HepG2 (cell line): ENCODE measurements around the gene CFAP206.

Experiments
- CBX5 ChIP-seq: sonication (generic); formaldehyde crosslinking; IDR thresholded peaks from 2 replicates; pipeline ENCODE4 v1.4.0; 2020; ENCODE audit warnings: missing genetic modification reagents, borderline replicate concordance
- KAT7 ChIP-seq: IDR thresholded peaks from 2 replicates; pipeline ENCODE4 v1.6.1; 2018; ENCODE audit warnings: borderline replicate concordance, missing compliant biosample characterization
- KDM1A ChIP-seq: IDR thresholded peaks from 2 replicates; pipeline ENCODE4 v1.6.1; 2016; ENCODE audit warnings: missing compliant biosample characterization
- REST ChIP-seq, 2 experiments: IDR thresholded peaks; 2 replicates each; pipeline ENCODE4 v1.6.1; 2011 to 2012; ENCODE audit warnings: low read length in 2 of 2, borderline replicate concordance in 1 of 2, low read depth in 1 of 2, mild to moderate bottlenecking in 1 of 2, moderate library complexity in 1 of 2
- SALL2 ChIP-seq: sonication (generic); formaldehyde crosslinking; IDR thresholded peaks from 2 replicates; pipeline ENCODE4 v1.8.1; 2023; ENCODE audit warnings: mild to moderate bottlenecking, missing genetic modification reagents, inconsistent platforms
- SETDB1 ChIP-seq: sonication (generic); formaldehyde crosslinking; IDR thresholded peaks from 2 replicates; pipeline ENCODE4 v1.5.1; 2020; ENCODE audit warnings: missing genetic modification reagents, mild to moderate bottlenecking, borderline replicate concordance
- SMC3 ChIP-seq: IDR thresholded peaks from 2 replicates; pipeline ENCODE4 v1.6.1; 2011; ENCODE audit warnings: low read length, improper control_type of control experiment
- ZBTB34 ChIP-seq: sonication (generic); formaldehyde crosslinking; IDR thresholded peaks from 2 replicates; pipeline ENCODE4 v1.8.0; 2022; ENCODE audit warnings: mild to moderate bottlenecking, missing genetic modification reagents
- ZZZ3 ChIP-seq: sonication (generic); formaldehyde crosslinking; IDR thresholded peaks from 2 replicates; pipeline ENCODE4 v1.4.0; 2020; ENCODE audit warnings: missing genetic modification reagents, mild to moderate bottlenecking, borderline replicate concordance
- TF ChIP-seq, protein P1 (sequence below): sonication (generic); formaldehyde crosslinking; IDR thresholded peaks from 2 replicates; pipeline ENCODE4 v1.5.0; 2020; ENCODE audit warnings: mild to moderate bottlenecking, missing genetic modification reagents, moderate library complexity
- TF ChIP-seq, protein P2 (sequence below): sonication (generic); formaldehyde crosslinking; IDR thresholded peaks from 2 replicates; pipeline ENCODE4 v1.5.0; 2020; ENCODE audit warnings: missing genetic modification reagents
- TF ChIP-seq, protein P3 (sequence below), 2 experiments: sonication (generic) in 1 of 2; formaldehyde crosslinking in 1 of 2; IDR thresholded peaks; 2 replicates each; pipeline versions ENCODE4 v1.5.1 to v1.6.1; 2011 to 2020; ENCODE audit warnings: borderline replicate concordance in 1 of 2, low read depth in 1 of 2, low read length in 1 of 2, mild to moderate bottlenecking in 1 of 2, missing genetic modification reagents in 1 of 2, moderate library complexity in 1 of 2
- TF ChIP-seq, protein P4 (sequence below): IDR thresholded peaks from 2 replicates; pipeline ENCODE4 v1.6.1; 2016; ENCODE audit warnings: low read depth, missing genetic modification reagents, missing compliant biosample characterization

DNA sequence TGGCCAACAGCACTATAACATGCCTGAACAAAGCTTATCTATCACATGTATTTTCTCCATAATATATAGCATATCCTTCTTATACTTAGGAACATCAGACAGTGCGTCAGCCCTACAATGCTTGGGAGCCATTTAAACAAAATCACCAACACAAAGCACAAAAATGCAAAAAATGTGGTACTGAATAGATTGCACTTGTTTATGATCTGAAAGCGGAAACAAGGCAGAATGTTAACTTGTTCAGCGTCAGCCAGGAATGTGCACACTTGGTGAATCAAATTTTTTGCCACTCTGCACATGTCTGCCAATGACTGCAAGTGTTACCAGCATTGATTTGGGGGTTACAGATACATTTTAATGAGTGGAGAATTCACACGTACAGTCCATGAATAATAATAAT lies 79.8 kb downstream of the CFAP206 start:
- TF ChIP-seq SMC3, result no peak
- TF ChIP-seq CBX5 (CRISPR knock-in tag), result no peak
- no peak for TF ChIP-seq SETDB1
- TF ChIP-seq, protein P1, sequence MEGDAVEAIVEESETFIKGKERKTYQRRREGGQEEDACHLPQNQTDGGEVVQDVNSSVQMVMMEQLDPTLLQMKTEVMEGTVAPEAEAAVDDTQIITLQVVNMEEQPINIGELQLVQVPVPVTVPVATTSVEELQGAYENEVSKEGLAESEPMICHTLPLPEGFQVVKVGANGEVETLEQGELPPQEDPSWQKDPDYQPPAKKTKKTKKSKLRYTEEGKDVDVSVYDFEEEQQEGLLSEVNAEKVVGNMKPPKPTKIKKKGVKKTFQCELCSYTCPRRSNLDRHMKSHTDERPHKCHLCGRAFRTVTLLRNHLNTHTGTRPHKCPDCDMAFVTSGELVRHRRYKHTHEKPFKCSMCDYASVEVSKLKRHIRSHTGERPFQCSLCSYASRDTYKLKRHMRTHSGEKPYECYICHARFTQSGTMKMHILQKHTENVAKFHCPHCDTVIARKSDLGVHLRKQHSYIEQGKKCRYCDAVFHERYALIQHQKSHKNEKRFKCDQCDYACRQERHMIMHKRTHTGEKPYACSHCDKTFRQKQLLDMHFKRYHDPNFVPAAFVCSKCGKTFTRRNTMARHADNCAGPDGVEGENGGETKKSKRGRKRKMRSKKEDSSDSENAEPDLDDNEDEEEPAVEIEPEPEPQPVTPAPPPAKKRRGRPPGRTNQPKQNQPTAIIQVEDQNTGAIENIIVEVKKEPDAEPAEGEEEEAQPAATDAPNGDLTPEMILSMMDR (CRISPR knock-in tag), result no peak
- no peak for TF ChIP-seq KAT7
- TF ChIP-seq, protein P2, sequence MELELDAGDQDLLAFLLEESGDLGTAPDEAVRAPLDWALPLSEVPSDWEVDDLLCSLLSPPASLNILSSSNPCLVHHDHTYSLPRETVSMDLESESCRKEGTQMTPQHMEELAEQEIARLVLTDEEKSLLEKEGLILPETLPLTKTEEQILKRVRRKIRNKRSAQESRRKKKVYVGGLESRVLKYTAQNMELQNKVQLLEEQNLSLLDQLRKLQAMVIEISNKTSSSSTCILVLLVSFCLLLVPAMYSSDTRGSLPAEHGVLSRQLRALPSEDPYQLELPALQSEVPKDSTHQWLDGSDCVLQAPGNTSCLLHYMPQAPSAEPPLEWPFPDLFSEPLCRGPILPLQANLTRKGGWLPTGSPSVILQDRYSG (CRISPR knock-in tag), result no peak
- TF ChIP-seq, protein P3, sequence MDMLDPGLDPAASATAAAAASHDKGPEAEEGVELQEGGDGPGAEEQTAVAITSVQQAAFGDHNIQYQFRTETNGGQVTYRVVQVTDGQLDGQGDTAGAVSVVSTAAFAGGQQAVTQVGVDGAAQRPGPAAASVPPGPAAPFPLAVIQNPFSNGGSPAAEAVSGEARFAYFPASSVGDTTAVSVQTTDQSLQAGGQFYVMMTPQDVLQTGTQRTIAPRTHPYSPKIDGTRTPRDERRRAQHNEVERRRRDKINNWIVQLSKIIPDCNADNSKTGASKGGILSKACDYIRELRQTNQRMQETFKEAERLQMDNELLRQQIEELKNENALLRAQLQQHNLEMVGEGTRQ (IDR thresholded peaks at IDR 0.05; ENCODE audit: low read depth, low read length), result no peak
- TF ChIP-seq, protein P3 (CRISPR knock-in tag; IDR thresholded peaks at IDR 0.05; ENCODE audit: borderline replicate concordance), result no peak
- TF ChIP-seq, protein P4, sequence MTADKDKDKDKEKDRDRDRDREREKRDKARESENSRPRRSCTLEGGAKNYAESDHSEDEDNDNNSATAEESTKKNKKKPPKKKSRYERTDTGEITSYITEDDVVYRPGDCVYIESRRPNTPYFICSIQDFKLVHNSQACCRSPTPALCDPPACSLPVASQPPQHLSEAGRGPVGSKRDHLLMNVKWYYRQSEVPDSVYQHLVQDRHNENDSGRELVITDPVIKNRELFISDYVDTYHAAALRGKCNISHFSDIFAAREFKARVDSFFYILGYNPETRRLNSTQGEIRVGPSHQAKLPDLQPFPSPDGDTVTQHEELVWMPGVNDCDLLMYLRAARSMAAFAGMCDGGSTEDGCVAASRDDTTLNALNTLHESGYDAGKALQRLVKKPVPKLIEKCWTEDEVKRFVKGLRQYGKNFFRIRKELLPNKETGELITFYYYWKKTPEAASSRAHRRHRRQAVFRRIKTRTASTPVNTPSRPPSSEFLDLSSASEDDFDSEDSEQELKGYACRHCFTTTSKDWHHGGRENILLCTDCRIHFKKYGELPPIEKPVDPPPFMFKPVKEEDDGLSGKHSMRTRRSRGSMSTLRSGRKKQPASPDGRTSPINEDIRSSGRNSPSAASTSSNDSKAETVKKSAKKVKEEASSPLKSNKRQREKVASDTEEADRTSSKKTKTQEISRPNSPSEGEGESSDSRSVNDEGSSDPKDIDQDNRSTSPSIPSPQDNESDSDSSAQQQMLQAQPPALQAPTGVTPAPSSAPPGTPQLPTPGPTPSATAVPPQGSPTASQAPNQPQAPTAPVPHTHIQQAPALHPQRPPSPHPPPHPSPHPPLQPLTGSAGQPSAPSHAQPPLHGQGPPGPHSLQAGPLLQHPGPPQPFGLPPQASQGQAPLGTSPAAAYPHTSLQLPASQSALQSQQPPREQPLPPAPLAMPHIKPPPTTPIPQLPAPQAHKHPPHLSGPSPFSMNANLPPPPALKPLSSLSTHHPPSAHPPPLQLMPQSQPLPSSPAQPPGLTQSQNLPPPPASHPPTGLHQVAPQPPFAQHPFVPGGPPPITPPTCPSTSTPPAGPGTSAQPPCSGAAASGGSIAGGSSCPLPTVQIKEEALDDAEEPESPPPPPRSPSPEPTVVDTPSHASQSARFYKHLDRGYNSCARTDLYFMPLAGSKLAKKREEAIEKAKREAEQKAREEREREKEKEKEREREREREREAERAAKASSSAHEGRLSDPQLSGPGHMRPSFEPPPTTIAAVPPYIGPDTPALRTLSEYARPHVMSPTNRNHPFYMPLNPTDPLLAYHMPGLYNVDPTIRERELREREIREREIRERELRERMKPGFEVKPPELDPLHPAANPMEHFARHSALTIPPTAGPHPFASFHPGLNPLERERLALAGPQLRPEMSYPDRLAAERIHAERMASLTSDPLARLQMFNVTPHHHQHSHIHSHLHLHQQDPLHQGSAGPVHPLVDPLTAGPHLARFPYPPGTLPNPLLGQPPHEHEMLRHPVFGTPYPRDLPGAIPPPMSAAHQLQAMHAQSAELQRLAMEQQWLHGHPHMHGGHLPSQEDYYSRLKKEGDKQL, result no peak
- no peak for TF ChIP-seq KDM1A (CRISPR knock-in tag)
- no peak for TF ChIP-seq ZBTB34
- TF ChIP-seq REST (IDR thresholded peaks at IDR 0.05; ENCODE audit: borderline replicate concordance in 1 of 2, low read depth in 1 of 2, low read length in 2 of 2), result no peak
- no peak for TF ChIP-seq ZZZ3 (CRISPR knock-in tag)
- no peak for TF ChIP-seq SALL2 (CRISPR knock-in tag)
